T47D (cell line): Measurements from ENCODE around the gene MTG2.
A peak's percentile ranks its signal among the peaks of the same experiment; 100 is the strongest.

ENCODE experiments used
- DNase-seq, 2 experiments: peaks; one replicate each; pipeline versions ENCODE4 v3.0.0 to v3.0.0-alpha.2; 2011 to 2012; ENCODE audit warnings: low read depth in 1 of 2, low spot score in 1 of 2
- JUND ChIP-seq: IDR thresholded peaks from 2 replicates; pipeline ENCODE4 v1.6.1; 2012; ENCODE audit warnings: low read depth
- in situ Hi-C: cut with HindIII; loops from 2 replicates; pipeline ENCODE4 v1.10.0; 2016; ENCODE audit warnings: low sequenced_read_pairs, low pct_unique_long_range_greater_than_20kb

MTG2 gene

GRCh38 chr20:62235777-62236157 is 52.9 kb downstream of the MTG2 start:
- no peak for DNase-seq
- no peak for TF ChIP-seq JUND
- in situ Hi-C loops = no loop called here

DNA sequence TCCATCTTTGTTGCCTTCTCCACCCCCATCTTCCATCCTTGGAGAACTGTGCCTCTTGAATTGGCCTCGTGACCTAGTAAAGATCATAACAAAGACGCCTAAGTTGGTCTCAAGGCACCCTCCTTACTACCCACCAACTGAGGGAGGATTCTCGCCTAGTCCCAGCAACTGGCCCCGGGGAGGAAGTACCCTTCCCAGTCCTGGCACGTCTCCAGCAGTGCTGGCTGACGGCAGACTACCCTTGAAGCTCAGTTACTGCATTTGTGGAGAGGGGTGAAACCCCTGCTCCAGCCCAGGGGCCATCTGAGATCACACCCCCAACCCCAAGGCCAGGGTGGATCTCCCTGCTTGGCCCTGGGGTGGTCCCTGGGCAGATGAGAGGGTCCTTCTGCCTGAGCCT is 53.4 kb downstream of the MTG2 start:
- TF ChIP-seq JUND = no peak
- DNase-seq = no peak
- in situ Hi-C loops = no loop called here

- in situ Hi-C loops = no loop called here
- DNase-seq = no peak
- no peak for TF ChIP-seq JUND
Measured at GRCh38 chr20:62236766-62237513, 54.1 kb downstream of the MTG2 start.

DNA sequence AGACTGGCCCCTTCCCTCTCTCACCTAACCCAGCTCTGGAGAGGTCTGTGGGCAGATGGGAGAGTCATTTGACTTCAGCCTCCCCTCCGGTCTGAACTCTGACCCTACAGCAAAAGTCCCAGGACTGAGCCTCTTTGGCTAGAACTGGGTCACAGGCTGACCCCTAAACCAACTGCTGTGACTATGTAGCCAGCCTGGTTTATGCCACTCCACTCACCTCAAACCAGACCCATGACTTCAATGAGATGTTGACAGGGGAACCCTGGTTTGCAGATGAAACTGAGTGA is 54.6 kb downstream of the MTG2 start:
- in situ Hi-C loops = no loop called here
- no peak for TF ChIP-seq JUND
- DNase-seq = no peak

DNA sequence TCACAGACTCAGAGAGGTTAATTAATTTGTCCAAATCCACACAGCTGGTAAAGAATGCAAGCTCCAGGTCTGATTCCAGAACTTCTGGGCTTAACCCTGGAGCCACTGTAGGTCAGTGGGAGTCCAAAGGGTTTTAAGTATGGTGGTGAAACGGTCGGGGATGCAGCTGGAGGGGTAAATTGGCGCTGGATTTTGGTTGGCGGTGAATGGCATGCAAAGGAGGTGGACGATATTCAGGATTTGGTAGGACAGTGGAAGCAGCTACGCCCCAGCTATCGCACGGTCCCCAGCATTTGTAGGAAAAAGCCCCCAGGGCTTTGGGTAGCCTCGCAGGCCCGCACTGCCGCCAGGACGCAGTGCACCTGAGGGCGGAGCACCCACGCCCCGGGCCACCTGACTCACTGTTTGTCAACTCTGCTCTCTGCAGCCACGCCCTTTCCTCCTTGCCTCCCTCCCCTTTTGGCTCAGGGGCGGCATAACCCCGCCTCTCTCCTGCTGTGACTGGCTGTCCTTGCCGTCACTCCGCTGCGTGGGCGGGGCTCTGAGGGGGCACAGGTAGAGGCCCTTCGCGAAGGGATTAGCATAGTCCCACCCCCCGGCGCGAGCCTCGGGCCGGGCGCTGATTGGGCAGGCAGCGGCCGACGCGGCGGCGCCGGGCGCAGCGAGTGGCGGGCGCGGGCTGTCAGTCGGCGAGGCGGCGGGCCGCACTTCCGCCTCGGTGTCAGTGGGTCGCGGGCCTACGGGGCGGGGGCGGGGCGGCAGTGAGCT is 55.2 kb downstream of the MTG2 start, which contains the start of gene OSBPL2:
Gene OSBPL2 (plus strand): TSS at position 721 of the 768 bp plus-strand sequence. CDS start 17,664 bp downstream, outside the sequence.
- in situ Hi-C loops = no loop called here
- no peak for TF ChIP-seq JUND

DNA sequence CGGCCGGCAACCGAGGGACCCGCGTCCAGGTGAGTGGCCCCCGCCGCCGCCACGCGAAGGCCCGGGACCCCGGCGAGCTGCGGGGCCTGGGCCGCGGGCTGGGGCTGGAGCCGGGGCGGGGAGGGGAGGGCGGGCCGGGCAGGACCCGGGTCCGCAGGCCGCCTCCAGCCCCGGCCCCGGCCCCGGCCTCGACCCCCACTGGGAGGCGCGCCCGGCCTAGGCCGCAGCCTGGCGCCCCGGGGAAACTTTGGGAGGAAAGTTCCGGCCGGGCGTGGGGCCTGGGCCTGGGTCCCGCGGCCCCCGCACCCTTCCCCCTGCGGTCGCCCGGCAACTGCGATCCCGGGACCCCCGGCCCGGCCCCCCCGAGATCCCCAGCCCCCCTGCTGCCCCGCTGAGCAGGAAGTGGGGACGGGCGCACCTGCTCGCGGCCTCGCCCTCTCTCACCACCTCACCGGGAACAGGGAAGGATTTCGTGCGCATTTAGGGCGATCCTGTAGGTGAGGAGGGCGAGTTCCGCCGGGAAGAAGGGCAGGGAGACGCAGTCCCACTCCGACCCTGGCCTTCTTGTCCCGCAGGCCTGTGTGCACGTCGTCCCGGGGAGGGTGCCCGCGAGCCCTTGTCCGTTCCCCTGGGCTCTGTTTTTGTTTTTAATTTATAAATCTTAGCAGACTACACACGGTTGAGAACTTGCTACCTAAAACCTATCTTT is 55.9 kb downstream of the MTG2 start:
- peak in 1 of 2 experiments; percentile 58 for DNase-seq
- no peak for TF ChIP-seq JUND
- in situ Hi-C loops = no loop called here

More for the DNA sequence above, 55.2 kb downstream of the MTG2 start, which contains the start of gene OSBPL2:
- DNase-seq = peak; percentile 100

- peak in 1 of 2 experiments; percentile 30 for DNase-seq
- no peak for TF ChIP-seq JUND
- in situ Hi-C loops = no loop called here
Measured at GRCh38 chr20:62239278-62239879, 56.6 kb downstream of the MTG2 start.

DNA sequence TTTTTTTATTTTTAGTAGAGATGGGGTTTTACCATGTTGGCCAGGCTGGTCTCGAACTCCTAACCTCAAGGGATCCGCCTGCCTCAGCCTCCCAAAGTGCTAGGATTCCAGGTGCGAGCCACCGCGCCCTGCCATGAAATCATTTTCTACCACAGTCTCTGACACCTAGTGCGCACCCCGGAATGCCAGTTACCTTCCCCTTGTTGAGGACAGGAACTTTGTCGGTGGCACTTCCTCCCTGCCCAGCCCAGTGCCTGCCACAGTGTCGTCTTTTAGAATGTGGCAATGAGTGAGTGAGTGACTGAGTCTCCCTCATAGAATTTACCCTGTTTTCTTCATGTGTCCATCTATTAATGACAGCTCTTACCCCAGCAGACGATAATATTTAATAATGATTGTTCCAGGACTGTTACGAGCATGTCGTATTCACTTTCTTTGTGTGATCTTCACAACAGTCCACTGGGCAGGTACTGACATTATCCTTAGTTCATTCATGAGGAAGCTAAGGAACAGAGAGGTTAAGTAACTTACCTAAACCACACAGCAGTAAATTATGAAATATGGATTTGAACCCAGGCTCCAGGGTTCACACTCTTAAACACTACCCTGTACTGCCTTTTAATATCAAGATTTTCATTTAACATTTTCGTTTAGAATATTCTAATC is 57.3 kb downstream of the MTG2 start:
- no peak for TF ChIP-seq JUND
- in situ Hi-C loops = no loop called here
- no peak for DNase-seq

DNA sequence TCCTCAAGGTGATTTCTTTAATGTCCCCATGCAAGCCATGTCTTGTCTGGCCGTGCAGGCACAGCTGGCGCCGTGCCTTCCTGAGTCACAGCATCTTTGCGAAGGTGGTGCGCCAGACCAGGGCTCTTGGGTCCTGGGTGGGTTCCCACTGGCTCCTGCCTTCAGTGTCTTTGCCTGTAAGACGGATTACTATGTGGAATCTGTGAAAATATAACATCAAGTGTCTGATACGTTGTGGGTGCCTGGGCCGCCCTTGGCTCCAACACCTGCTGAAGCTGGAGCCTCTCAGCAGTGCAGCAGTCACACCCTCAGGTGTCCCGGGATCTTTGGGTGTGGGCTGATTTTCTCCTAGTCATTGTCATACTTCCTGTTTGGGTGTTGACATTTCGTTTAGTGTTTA is 58.7 kb downstream of the MTG2 start:
- in situ Hi-C loops = no loop called here
- no peak for TF ChIP-seq JUND
- DNase-seq = no peak

- TF ChIP-seq JUND = no peak
- DNase-seq = no peak
- in situ Hi-C loops = no loop called here
Measured at GRCh38 chr20:62242176-62242575, 59.3 kb downstream of the MTG2 start.

GRCh38 chr20:62243106-62243505 is 60.3 kb downstream of the MTG2 start:
- no peak for TF ChIP-seq JUND

DNA sequence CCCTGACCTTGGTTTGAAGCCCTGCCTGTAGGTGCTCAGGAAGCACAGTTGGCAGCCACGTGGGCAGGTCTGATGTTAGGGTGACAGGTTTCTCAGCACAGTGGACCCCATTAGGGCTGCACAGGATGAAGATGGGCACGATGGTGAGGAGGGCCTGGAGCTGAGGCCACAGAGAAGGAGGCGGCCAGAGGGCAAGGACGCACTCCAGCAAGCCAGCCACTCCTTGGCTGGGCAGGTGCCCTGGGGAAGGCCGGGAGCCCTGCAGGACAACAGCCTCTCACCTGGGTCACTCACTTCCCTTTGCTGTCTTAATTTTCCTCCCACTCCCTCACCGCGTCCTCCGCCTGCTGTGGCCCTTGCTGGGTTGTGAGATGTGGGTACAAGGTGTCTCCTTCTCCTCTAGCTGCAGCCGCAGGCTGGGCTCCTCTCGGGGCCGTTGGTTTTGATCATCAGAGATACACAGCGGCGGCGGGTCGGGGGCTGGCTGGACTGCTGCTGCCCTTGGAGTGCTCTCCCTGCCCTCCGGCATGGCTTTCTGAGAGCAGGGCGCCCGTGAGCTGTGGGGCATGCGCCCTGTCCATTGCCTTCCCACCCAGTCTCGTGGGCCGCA is 61.2 kb downstream of the MTG2 start:
- in situ Hi-C loops = no loop called here

More at GRCh38 chr20:62243106-62243505, 60.3 kb downstream of the MTG2 start:
- DNase-seq = no peak
- in situ Hi-C loops = no loop called here

More for the DNA sequence above, 61.2 kb downstream of the MTG2 start:
- TF ChIP-seq JUND = no peak
- DNase-seq = no peak
